AG08395 (cell line): ENCODE data around the gene LEAP2.
A peak's percentile ranks its signal among the peaks of the same experiment; 100 is the strongest.

Source experiments
- DNase-seq: peaks from one replicate; pipeline ENCODE4 v3.0.0; 2012; ENCODE audit warnings: mixed read lengths, low spot score

LEAP2 gene

DNA sequence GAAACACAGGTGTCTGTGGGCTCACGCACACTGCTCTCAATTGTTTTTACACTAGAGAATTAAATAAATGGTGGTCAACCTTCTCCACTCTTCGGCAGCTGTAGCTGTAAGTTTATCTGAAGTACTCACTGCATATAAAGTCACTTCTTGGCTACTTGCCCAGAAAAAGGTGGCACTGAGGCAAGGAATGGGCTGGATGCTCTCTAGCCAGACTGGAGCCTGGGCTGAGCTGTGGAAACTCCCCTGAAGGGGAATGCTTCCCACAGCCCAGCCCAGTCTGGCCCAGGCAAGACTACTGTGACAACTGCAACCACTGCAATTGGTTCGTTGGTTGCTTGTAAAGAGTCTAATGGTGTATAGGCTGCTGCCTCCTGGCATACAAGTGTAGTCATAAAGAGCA is 4.5 kb downstream of the LEAP2 start:
- no peak for DNase-seq

DNA sequence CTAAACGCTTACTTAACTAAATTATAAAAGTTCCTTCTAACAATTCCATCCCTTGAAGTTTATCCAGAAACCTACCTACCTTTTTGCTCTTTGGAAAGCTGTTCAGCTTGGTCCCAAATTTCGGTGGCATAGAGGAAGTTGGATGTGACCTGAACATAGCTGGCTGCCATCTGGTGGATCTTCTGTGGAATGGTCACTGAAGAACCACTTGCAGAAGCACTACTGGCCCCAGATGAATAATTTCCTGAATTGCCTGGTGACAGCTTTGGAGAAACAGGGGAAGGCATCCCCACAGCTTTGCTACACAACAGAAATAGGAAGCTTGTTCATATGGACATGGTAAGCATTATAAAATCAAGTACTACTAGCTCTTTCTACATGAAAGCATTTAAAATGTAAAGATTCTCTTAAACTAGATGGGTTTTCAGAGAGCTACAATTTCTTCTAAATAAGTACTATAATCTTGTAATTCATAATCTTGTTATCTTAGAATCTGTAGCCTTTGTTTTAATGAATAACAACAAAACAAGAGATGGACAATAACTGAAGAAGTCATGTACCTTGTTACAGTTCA is 9.9 kb downstream of the LEAP2 start:
- DNase-seq: peak; percentile 75

DNA sequence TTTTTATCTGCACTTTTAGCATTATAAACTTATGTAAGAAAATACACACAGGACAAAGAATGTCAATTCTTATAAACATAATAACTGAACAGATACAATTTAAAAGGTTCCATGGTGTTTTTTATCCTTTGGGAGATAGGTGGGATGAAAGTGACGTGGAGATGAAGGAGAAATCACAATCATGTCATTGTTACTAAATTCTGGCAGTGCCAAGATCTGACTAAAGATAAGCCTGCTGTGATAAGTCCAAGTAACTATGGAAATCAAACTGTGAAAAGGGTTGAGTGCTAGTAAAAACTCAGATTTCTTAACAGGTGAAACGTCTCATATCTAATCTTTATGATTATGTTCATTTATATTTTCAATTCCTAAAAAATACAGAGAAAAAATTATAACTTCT is 11.1 kb downstream of the LEAP2 start:
- DNase-seq: no peak

DNA sequence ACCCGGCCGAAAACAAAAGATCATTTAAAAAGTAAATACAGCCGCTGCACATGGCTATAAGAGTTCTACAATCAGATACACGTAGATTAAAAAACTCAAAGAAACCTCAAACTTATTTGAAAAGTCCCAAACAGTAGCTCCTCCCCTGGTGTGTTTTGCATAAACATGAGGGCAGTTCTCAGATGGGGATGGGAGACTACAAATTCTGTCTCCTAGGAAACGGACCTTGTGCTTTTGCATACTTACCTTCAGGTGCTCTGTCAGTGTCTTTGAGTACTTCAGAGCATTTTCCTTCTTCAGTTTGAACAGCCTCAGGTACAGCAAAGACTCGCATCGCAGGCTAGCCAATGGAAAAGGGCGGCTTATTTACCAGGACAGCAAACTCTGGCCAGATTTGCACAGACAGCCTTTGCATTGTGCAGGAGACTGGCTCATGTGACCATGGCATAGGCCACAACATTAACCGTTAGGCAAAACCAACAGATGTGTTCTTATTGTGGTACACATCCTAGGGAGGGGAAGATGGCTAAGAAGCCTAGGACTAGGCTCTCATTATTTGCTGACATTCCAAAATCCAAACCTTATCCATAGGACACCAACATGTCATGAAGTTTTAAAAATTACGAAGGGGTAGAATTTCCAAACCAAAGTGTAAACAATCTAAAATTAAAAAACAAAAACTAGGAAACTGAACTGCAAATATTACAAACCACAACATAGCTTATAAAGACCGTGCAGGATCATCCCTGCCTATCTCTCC is 12.8 kb downstream of the LEAP2 start:
- DNase-seq: no peak

DNA sequence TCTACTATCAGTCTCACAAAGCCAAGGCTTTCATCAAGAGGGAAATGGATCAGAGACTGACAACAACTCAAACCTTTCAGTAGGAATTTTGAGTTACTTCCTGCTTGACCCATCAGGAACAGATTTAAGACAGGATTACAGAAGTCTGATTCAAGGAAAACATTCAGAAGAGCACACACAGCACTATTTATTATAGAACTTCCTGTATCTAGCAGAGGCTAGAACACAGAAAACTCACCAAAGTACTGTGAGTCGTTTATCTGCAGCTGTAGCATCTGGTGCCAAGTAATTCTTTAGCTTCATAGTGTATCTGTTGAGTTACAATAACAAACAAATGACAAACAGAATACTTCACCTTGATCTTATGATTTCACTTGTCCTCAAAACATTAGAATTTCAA is 13.8 kb downstream of the LEAP2 start:
- no peak for DNase-seq

DNA sequence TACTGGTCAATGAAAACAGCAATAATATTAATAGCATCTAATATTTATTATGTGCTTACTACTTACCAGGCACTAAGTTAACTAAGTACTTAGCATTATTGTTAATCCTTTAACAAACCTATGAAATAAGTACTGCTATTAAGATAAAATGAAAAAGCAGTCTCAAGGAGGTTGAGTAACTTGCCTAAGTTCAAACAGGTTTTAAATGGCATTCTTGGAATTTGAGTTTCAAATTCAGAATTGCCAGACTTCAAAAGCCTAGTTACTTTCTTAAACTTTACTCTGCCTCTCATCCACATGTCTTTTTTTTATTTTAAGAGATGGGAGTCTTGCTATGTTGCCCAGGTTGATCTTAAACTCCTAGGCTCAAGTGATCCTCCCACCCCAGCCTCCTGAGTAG is 16.0 kb downstream of the LEAP2 start:
- DNase-seq: no peak

DNA sequence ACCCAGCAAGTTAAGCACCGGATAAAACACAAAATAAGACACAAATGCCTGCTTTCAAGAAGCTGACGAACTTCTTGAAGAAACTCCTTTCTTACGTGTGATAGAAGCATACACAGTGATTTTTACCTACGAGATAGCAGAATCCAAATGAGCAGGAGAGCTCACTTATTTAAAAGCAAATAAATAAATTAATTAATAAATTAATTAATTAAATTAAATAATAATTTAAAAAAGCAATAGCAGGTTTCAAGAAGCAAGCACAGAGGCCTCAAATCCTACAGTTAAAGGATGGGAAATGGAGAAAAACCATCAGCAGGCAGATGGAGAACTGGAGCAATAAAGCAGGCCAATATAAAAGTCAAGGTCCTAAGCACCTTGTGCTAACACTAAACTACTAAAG is 17.3 kb downstream of the LEAP2 start:
- no peak for DNase-seq

DNA sequence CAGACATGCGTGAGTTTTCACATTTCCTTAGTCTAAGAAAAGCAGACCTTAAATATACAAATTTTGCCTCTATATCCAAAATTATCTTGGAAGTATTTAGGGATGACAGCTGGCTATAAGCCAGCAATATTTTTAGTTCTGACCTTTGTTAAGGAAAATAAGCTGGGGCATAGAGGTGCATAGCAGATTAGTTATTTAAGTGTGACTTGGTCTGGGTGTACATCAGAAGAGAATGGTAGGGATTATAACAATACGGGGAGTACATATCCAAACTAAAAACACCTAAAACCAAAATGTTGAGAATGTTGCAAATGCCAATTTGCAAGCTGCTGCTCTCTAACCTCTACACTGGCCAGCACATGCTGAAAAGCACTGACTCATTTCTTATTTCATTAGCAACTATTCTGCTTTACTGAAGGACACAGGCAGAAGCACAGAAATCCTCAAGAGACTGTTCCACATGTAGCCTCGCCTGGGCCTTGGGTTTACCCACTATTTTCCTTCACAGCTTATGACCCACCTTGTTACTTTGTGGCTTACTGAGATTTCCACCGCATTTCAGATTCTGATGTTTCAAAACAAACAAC is 22.3 kb downstream of the LEAP2 start:
- no peak for DNase-seq

DNA sequence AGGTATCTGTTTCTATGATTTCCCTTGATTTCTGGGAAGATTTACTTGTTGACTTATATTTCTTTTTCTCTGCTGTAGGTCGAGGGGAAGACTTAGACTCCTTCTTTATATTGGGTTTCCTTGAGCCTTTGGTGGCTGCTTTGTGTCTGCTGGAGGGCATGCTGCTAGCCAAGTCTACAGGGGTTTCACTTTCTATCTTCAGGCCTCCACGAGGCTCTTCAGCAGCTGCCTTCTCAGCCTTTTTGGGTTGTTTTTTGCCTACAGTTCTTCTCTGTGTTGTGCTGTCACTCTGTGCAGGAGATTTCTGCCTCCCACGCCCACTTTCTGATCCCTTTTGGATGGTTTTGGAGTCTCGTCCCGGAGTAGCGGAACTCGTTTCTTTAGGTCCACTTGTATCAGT is 23.2 kb downstream of the LEAP2 start:
- DNase-seq: no peak

DNA sequence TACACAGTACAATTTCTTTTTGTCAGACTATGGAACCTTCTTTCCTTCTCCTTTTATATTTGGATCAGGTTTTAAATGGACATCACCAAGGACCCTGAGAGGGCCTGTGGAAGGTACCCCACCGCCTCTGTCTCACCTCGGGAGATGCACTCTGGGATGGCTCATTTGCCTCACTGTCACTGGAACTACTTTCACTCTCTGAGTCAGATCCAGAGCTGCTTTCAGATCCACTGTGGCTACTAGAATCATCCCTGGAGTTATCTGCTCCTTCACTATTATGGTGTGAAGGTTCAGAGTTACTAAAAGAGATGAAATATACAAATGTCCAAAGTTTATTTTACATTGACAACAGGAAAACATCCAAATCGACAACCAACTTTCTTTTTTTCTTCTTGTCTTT is 24.6 kb downstream of the LEAP2 start:
- DNase-seq: no peak

DNA sequence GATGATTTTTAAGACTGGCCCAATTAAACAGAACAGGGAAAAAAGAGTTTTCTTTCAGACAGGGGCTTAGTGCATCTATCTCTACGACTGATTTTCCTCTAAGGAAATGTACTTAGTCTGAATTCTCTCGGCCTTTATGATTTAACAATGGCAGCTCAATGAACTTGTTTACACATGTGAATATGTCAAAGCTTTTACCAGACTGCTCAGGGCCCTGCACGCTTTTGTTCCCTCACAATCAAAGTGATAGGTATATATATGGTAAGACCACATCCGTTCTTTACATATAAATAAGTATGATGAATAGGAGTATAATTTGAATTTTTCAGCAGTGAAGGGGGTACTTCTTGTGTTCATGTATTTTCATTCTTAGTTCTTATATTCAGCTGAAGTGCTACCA is 27.6 kb downstream of the LEAP2 start:
- no peak for DNase-seq

DNA sequence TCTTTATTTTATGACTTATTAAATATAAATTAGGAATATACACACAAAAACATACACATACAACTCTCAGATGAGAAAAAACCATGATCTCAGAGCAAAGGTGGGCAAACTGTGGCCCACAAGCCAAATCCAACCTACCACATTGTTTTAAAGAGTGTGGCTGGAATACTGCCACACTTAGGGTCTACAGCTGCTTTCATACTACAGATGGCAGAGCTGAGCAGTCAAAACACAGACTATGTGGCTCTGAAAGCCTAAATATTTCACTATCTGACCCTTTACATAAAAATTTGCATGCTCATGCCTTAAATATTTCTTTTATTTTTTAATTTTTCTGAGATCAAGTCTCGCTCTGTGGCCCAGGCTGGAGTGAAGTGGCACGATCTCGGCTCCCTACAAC is 28.3 kb downstream of the LEAP2 start:
- no peak for DNase-seq

DNA sequence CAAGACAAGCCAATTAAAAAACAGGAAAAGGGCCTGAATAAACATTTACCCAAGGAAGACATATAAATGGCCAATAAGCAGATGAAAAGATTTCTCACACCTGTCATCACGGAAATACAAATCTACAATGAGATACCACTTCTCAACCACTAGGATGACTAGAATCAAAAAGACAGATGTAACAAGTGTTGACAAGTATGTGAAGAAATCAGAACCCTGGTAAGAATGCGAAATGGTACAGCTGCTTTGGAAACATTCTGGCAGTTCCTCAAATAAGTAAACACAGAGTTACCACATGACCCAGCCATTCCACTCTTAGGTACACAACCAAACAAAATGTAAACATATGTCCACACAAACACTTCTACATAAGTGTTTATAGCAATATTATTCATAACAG is 32.5 kb downstream of the LEAP2 start:
- DNase-seq: no peak

DNA sequence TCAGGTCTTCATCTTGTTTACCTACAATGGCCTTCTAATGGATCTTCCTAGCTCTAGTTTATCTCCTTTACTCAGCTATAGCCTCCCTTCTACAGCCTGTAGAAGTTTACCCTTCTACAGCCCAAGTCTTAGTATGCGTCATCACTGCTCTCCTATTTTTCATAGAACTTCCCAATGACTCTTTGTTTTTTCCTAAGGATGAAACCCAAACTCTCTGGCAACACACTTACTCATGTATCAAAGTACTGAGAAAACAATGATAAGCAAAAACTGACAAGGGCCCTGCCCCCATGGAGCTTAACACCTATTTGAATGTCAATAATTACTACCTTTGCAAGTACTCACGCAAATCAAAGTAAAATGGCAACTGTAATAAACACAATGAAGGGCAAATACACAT is 33.7 kb downstream of the LEAP2 start:
- DNase-seq: no peak

DNA sequence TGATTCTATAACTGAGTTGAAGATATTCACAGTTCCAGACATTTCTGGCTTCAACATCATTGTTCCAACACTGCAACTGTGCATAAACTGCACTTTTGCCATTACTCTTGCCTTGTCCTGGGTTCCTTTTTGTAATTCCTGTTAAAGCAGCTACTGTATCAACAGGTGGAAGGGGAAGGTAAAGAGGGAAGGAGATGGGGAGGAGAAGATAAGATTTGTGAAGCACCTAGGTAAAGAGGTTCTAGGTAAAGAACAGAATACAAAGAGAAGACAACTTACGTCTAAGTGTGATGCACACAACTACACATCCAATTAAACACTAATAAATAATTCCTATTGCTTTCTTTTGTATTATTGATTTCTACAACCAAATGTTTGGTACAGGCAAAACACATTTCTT is 36.2 kb downstream of the LEAP2 start:
- no peak for DNase-seq

DNA sequence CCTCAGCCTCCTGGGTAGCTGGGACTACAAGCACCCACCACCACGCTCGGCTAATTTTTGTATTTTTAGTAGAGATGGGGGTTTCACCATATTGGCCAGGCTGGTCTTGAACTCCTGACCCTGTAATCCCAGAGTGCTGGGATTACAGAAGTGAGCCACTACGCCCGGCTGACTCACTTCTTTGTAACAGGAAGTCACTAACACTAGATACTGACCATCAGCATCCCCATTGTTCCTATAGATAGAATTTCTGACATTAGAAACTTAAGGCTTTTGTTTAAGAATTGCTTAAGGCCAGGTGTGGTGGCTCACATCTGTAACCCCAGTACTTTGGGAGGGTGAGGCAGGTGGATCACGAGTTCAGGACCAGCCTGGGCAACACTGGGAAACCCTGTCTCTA is 42.2 kb downstream of the LEAP2 start:
- no peak for DNase-seq

DNA sequence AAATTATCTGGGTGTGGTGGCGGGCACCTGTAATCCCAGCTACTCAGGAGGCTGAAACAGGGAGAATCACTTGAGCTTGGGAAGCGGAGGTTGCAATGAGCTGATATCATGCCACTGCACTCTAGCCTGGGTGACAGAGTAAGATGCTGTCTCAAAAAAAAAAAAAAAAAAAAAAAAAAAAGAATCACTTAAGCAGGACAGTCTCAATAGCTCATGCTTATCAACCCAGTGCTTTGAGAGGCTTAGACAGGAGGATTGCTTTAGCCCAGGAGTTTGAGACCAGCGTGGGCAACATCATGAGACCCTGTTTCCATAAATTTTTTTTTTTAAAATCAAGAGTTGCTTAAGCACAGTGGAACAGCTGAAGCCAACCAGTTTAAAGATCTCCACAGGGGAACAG is 42.6 kb downstream of the LEAP2 start:
- DNase-seq: no peak
